GM21515 (cell line): ENCODE measurements around the gene NIPAL1.
A peak's percentile ranks its signal among the peaks of the same experiment; 100 is the strongest.
"Not testable (repeated sequence)": the region's sequence is repeated elsewhere in the genome, so short reads cannot be mapped to it uniquely, and the experiment has no call there.

Experiments used
- ATAC-seq: cut with Tn5 transposase; IDR thresholded peaks from one replicate; pipeline ENCODE4 v1.9.1; 2021; ENCODE audit not compliant: unreplicated experiment

NIPAL1 gene

GRCh38 chr4:48016141-48017107 lies at the start of gene NIPAL1, which contains the start of gene CNGA1:
Gene NIPAL1 (plus strand): TSS chr4:48016772. CDS start chr4:48016840, 68 bp downstream.
Gene CNGA1 (minus strand): TSS chr4:48016681. CDS start chr4:47952689, 63,992 bp downstream.
- peak; percentile 93 for ATAC-seq

GRCh38 chr4:47968847-47969246 lies 47.7 kb upstream of the NIPAL1 start:
- ATAC-seq: no peak

- ATAC-seq: no peak
Observed at GRCh38 chr4:47972181-47972580, 44.4 kb upstream of the NIPAL1 start.

- ATAC-seq: no peak
Observed at GRCh38 chr4:47972721-47973120, 43.9 kb upstream of the NIPAL1 start.

- no peak for ATAC-seq
Observed at GRCh38 chr4:47974566-47974965, 42.0 kb upstream of the NIPAL1 start.

GRCh38 chr4:47990145-47990544 lies 26.4 kb upstream of the NIPAL1 start:
- no peak for ATAC-seq

GRCh38 chr4:47992475-47992874 lies 24.1 kb upstream of the NIPAL1 start:
- not testable (repeated sequence) for ATAC-seq

GRCh38 chr4:47996021-47996420 lies 20.6 kb upstream of the NIPAL1 start:
- no peak for ATAC-seq

GRCh38 chr4:48002267-48002666 lies 14.3 kb upstream of the NIPAL1 start:
- no peak for ATAC-seq

GRCh38 chr4:48003568-48003967 lies 13.0 kb upstream of the NIPAL1 start:
- not testable (repeated sequence) for ATAC-seq

GRCh38 chr4:48005781-48006180 lies 10.8 kb upstream of the NIPAL1 start:
- ATAC-seq: no peak

GRCh38 chr4:48008021-48008596 lies 8.5 kb upstream of the NIPAL1 start:
- ATAC-seq: no peak

- not testable (repeated sequence) for ATAC-seq
Observed at GRCh38 chr4:48010906-48011305, 5.7 kb upstream of the NIPAL1 start.

GRCh38 chr4:48011722-48012121 lies 4.8 kb upstream of the NIPAL1 start:
- no peak for ATAC-seq

GRCh38 chr4:48012824-48013223 lies 3.7 kb upstream of the NIPAL1 start:
- ATAC-seq: no peak

GRCh38 chr4:48015216-48015615 lies 1.4 kb upstream of the NIPAL1 start:
- ATAC-seq: no peak

- no peak for ATAC-seq
Observed at GRCh38 chr4:48015678-48016077, 894 bp upstream of the NIPAL1 start.

- peak; percentile 2 for ATAC-seq
Observed at GRCh38 chr4:48017108-48017571, 568 bp downstream of the NIPAL1 start.

- ATAC-seq: no peak
Observed at GRCh38 chr4:48018112-48018511, 1.5 kb downstream of the NIPAL1 start.

- ATAC-seq: no peak
Observed at GRCh38 chr4:48021100-48021499, 4.5 kb downstream of the NIPAL1 start.

GRCh38 chr4:48022192-48022799 lies 5.7 kb downstream of the NIPAL1 start:
- no peak for ATAC-seq

GRCh38 chr4:48024522-48024921 lies 8.0 kb downstream of the NIPAL1 start:
- ATAC-seq: no peak
